HEK293 (cell line): ENCODE data around the gene BCAS3.

Source experiments
- CTCF ChIA-PET: fragments of 350-600 bp; formaldehyde crosslinking; extraction: SDS; loops from one replicate; lab custom pipeline; 2021; ENCODE audit warnings: antibody characterized with exemption; lab: Yijun Ruan, JAX
- POLR2A ChIA-PET: fragments of 300-600 bp; formaldehyde crosslinking; extraction: SDS; loops from one replicate; lab custom pipeline; 2020; ENCODE audit warnings: antibody characterized with exemption, inconsistent platforms; lab: Yijun Ruan, JAX
- H3K27ac ChIP-seq: fragments of 200-500 bp; sonication (Bioruptor generic); 2 replicates; pipeline ENCODE4 v1.5.1; 2014; ENCODE audit warnings: low read depth, low read length, control low read depth, inconsistent platforms; ENCODE audit errors: extremely low read depth
- H3K36me3 ChIP-seq, 2 experiments: fragments of 200-500 bp in 1 of 2; sonication (Bioruptor generic) in 1 of 2; 1 replicate in 1 of 2; 2 replicates in 1 of 2; pipeline ENCODE4 v1.5.1; 2014 to 2017; ENCODE audit warnings: inconsistent platforms in 2 of 2, low read length in 2 of 2; ENCODE audit not compliant: control insufficient read depth in 2 of 2, insufficient read depth in 1 of 2
- H3K4me1 ChIP-seq: fragments of 200-500 bp; sonication (Bioruptor generic); 2 replicates; pipeline ENCODE4 v1.5.1; 2014; ENCODE audit warnings: mild to moderate bottlenecking, low read length, inconsistent platforms; ENCODE audit not compliant: control insufficient read depth, insufficient read depth
- H3K4me3 ChIP-seq: 2 replicates; pipeline ENCODE4 v1.5.1; 2011; ENCODE audit warnings: low read depth, mild to moderate bottlenecking, control low read depth, low read length, moderate library complexity
- H3K9me3 ChIP-seq: fragments of 200-500 bp; sonication (Bioruptor generic); 2 replicates; pipeline ENCODE4 v1.5.1; 2014; ENCODE audit warnings: low read depth, low read length, inconsistent platforms; ENCODE audit not compliant: control insufficient read depth, insufficient read depth
- GLI2 ChIP-seq: fragments of 450-650 bp; formaldehyde crosslinking; IDR thresholded peaks from 2 replicates; pipeline ENCODE4; 2017; ENCODE audit warnings: missing biosample characterization, missing genetic modification characterization, low read depth, borderline replicate concordance
- MEIS1 ChIP-seq: sonication (generic); formaldehyde crosslinking; IDR thresholded peaks from 2 replicates; pipeline ENCODE4 v1.8.1; 2022; ENCODE audit warnings: missing genetic modification reagents, mild to moderate bottlenecking, borderline replicate concordance
- SETDB1 ChIP-seq: IDR thresholded peaks from one replicate; pipeline ENCODE4 v1.6.1; 2017; ENCODE audit warnings: mild to moderate bottlenecking, low read length, moderate library complexity, mixed read lengths; ENCODE audit not compliant: insufficient read length
- TRIM28 ChIP-seq: IDR thresholded peaks from 2 replicates; pipeline ENCODE4 v1.6.1; 2011; ENCODE audit warnings: low read length, control low read depth, borderline replicate concordance
- TSHZ1 ChIP-seq: fragments of 450-650 bp; formaldehyde crosslinking; IDR thresholded peaks from 2 replicates; pipeline ENCODE4 v1.5.1; 2016; ENCODE audit warnings: missing biosample characterization, missing genetic modification characterization, borderline replicate concordance
- ZBTB48 ChIP-seq: fragments of 450-650 bp; formaldehyde crosslinking; IDR thresholded peaks from 2 replicates; pipeline ENCODE4 v1.5.1; 2016; ENCODE audit warnings: missing biosample characterization, missing genetic modification characterization
- ZBTB7A ChIP-seq: fragments of 450-650 bp; formaldehyde crosslinking; IDR thresholded peaks from 2 replicates; pipeline ENCODE4 v1.5.1; 2016; ENCODE audit warnings: low read depth, missing biosample characterization, missing genetic modification characterization
- ZEB2 ChIP-seq: fragments of 450-650 bp; formaldehyde crosslinking; IDR thresholded peaks from 2 replicates; pipeline ENCODE4 v1.5.1; 2016; ENCODE audit warnings: missing biosample characterization, missing genetic modification characterization
- ZNF24 ChIP-seq: fragments of 450-650 bp; formaldehyde crosslinking; IDR thresholded peaks from 2 replicates; pipeline ENCODE4 v1.5.1; 2016; ENCODE audit warnings: missing biosample characterization, missing genetic modification characterization
- ZNF274 ChIP-seq, 2 experiments: fragments of 200-500 bp in 1 of 2; fragments of 450-650 bp in 1 of 2; sonication (Bioruptor generic) in 1 of 2; formaldehyde crosslinking in 1 of 2; IDR thresholded peaks; 2 replicates each; pipeline versions ENCODE4 v1.5.1 to v1.6.1; 2014 to 2016; ENCODE audit warnings: borderline replicate concordance in 1 of 2, inconsistent platforms in 1 of 2, low read length in 1 of 2, missing biosample characterization in 1 of 2, missing genetic modification characterization in 1 of 2
- ZNF394 ChIP-seq: fragments of 450-650 bp; formaldehyde crosslinking; IDR thresholded peaks from 2 replicates; pipeline ENCODE4 v1.5.1; 2016; ENCODE audit warnings: missing biosample characterization, missing genetic modification characterization, mild to moderate bottlenecking, moderate library complexity, borderline replicate concordance
- ZNF626 ChIP-seq: fragments of 450-650 bp; sonication (Bioruptor Pico); formaldehyde crosslinking; IDR thresholded peaks from 2 replicates; pipeline ENCODE4 v1.5.1; 2018; ENCODE audit warnings: missing biosample characterization, missing genetic modification characterization, inconsistent platforms
- ZNF677 ChIP-seq: fragments of 450-650 bp; IDR thresholded peaks from 2 replicates; pipeline ENCODE4 v1.5.0; 2018; ENCODE audit warnings: missing biosample characterization, mild to moderate bottlenecking, missing genetic modification characterization, moderate library complexity
- ZNF777 ChIP-seq: fragments of 450-650 bp; formaldehyde crosslinking; IDR thresholded peaks from 2 replicates; pipeline ENCODE4 v1.5.1; 2017; ENCODE audit warnings: missing biosample characterization, missing genetic modification characterization, borderline replicate concordance
- TF ChIP-seq, protein P1 (sequence below): fragments of 450-650 bp; formaldehyde crosslinking; IDR thresholded peaks from 2 replicates; pipeline ENCODE4 v1.5.1; 2016; ENCODE audit warnings: missing biosample characterization, missing genetic modification characterization, low read depth
- TF ChIP-seq, protein P2 (sequence below): fragments of 450-650 bp; formaldehyde crosslinking; IDR thresholded peaks from 2 replicates; pipeline ENCODE4 v1.5.1; 2016; ENCODE audit warnings: missing biosample characterization, missing genetic modification characterization

BCAS3 gene

DNA sequence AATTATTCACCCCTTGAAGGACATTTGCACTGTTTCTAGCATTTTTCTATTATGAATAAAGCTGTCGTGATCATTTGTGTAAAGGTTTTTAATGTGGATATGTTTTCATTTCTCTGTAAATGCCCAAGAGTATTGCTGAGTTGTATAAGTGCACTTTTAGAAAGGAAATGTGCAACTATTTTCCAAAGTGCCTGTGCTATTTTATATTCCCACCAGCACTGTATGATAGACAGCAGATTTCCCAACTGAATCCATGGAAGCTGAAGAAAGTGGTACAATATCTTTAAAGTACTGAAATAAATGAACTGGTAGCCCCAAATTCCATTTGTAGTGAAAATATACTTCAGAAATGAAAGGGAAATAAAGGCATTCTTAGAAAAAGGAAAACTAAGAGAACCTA lies 238.4 kb downstream of the BCAS3 start:
- ChIA-PET POLR2A (no interaction called here), CTCF (interaction anchor here (0.7 kb wide), 1 partner anchor 360 kb away, joined by 3 read pairs; no protein-coding TSS in a partner anchor)
- H3K4me1 ChIP-seq: no peaks in the 10 kb centered on the region
- no peak overlapping the region for H3K4me3 ChIP-seq
- H3K36me3 ChIP-seq: peaks cover 0 to 5% of the 10 kb centered on the region in 2 experiments; a peak in 2 of 3 replicates
- H3K9me3 ChIP-seq: no peaks in the 10 kb centered on the region
- H3K27ac ChIP-seq: no peak overlapping the region
- TF ChIP-seq ZBTB7A (tag by site-specific recombination): no peak
- TF ChIP-seq, protein P1, sequence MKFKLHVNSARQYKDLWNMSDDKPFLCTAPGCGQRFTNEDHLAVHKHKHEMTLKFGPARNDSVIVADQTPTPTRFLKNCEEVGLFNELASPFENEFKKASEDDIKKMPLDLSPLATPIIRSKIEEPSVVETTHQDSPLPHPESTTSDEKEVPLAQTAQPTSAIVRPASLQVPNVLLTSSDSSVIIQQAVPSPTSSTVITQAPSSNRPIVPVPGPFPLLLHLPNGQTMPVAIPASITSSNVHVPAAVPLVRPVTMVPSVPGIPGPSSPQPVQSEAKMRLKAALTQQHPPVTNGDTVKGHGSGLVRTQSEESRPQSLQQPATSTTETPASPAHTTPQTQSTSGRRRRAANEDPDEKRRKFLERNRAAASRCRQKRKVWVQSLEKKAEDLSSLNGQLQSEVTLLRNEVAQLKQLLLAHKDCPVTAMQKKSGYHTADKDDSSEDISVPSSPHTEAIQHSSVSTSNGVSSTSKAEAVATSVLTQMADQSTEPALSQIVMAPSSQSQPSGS (tag by site-specific recombination): no peak
- TF ChIP-seq TRIM28: peak; percentile 84; the same call in 1 of the 2 replicates
- TF ChIP-seq ZNF626 (tag by site-specific recombination): 0 out of 2 replicates have a peak, but pooled peaks have one; percentile 33
- TF ChIP-seq SETDB1: peak; percentile 78

- ChIA-PET POLR2A (no interaction called here), CTCF (no interaction called here)
- H3K27ac ChIP-seq: no peak overlapping the region
- H3K4me3 ChIP-seq: no peak overlapping the region
- H3K9me3 ChIP-seq: no peaks in the 10 kb centered on the region
- TF ChIP-seq ZNF394: no peak
- TF ChIP-seq MEIS1 (CRISPR knock-in tag): no peak
- TF ChIP-seq ZNF274 (IDR thresholded peaks at IDR 0.05; ENCODE audit: low read length): no peak
- no peak for TF ChIP-seq ZNF274 (tag by site-specific recombination; IDR thresholded peaks at IDR 0.05; ENCODE audit: borderline replicate concordance)
- TF ChIP-seq, protein P2, sequence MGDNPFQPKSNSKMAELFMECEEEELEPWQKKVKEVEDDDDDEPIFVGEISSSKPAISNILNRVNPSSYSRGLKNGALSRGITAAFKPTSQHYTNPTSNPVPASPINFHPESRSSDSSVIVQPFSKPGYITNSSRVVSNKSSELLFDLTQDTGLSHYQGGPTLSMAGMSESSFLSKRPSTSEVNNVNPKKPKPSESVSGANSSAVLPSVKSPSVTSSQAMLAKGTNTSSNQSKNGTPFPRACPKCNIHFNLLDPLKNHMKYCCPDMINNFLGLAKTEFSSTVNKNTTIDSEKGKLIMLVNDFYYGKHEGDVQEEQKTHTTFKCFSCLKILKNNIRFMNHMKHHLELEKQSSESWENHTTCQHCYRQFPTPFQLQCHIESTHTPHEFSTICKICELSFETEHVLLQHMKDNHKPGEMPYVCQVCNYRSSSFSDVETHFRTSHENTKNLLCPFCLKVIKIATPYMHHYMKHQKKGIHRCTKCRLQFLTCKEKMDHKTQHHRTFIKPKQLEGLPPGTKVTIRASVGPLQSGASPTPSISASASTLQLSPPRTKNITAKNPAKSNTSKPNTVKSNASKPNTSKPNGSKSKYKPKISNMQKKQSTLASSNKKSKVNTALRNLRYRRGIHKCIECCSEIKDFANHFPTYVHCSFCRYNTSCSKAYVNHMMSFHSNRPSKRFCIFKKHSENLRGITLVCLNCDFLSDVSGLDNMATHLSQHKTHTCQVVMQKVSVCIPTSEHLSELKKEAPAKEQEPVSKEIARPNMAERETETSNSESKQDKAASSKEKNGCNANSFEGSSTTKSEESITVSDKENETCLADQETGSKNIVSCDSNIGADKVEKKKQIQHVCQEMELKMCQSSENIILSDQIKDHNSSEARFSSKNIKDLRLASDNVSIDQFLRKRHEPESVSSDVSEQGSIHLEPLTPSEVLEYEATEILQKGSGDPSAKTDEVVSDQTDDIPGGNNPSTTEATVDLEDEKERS (tag by site-specific recombination): no peak
- no peak for TF ChIP-seq ZBTB48 (tag by site-specific recombination)
- TF ChIP-seq ZNF24 (tag by site-specific recombination): no peak
- no peak for TF ChIP-seq ZNF777 (tag by site-specific recombination)
- TF ChIP-seq, protein P1 (tag by site-specific recombination): no peak
- TF ChIP-seq TSHZ1 (tag by site-specific recombination): no peak
- no peak for TF ChIP-seq ZEB2 (tag by site-specific recombination)
- TF ChIP-seq GLI2 (tag by site-specific recombination): no peak
- no peak for TF ChIP-seq ZNF677 (tag by site-specific recombination)
- H3K36me3 ChIP-seq: no peaks in the 10 kb centered on the region; a peak in 1 of 3 replicates
- H3K4me1 ChIP-seq: no peaks in the 10 kb centered on the region
Observed at GRCh38 chr17:60920107-60920506, 242.5 kb downstream of the BCAS3 start.
